Ascending aorta (tissue), 1 donor: ENCODE measurements around the gene FAM236D. TPM values are rescaled to one million over a fixed set of nuclear protein-coding genes. Genes with fewer than 3 reads are reported as not detected.

Experiments
- total RNA-seq: library from RNA; depleted of rRNA; stranded (reverse); fragments of >200 nt; gene quantifications from one replicate; pipeline ENCODE4 v1.1.0, GENCODE V29; 2016

Gene FAM236D
- total RNA-seq, 1 donor from 2014 or later = not detected

Other genes starting within 250 kb of the FAM236D start
- gene HDAC8, start 235.4 kb downstream of the FAM236D start, total RNA-seq = 41.1 TPM
- 4.8 TPM for gene PHKA1, start 93.9 kb downstream of the FAM236D start, total RNA-seq
- not detected for gene DMRTC1B, start 31.3 kb downstream of the FAM236D start, total RNA-seq
- not detected for gene FAM236B, start 25.6 kb downstream of the FAM236D start, total RNA-seq
- gene FAM236C, start 104.4 kb upstream of the FAM236D start, total RNA-seq = not detected
- gene FAM236A, start 130.0 kb upstream of the FAM236D start, total RNA-seq = not detected
- gene DMRTC1, start 135.6 kb upstream of the FAM236D start, total RNA-seq = not detected
- gene PABPC1L2B, start 194.7 kb upstream of the FAM236D start, total RNA-seq = not detected